ENCODE data around the gene C9.

Gene C9

GRCh38 chr5:39395521-39395920, 31.2 kb upstream of the C9 start:
- H3K36me3 ChIP-seq (ENCODE audit: control insufficient read depth, insufficient read depth, low read length): no peaks in the 10 kb centered on the region
- DNase-seq (ENCODE audit: extremely low read depth, insufficient read length): no peak
- TF ChIP-seq, protein P1, sequence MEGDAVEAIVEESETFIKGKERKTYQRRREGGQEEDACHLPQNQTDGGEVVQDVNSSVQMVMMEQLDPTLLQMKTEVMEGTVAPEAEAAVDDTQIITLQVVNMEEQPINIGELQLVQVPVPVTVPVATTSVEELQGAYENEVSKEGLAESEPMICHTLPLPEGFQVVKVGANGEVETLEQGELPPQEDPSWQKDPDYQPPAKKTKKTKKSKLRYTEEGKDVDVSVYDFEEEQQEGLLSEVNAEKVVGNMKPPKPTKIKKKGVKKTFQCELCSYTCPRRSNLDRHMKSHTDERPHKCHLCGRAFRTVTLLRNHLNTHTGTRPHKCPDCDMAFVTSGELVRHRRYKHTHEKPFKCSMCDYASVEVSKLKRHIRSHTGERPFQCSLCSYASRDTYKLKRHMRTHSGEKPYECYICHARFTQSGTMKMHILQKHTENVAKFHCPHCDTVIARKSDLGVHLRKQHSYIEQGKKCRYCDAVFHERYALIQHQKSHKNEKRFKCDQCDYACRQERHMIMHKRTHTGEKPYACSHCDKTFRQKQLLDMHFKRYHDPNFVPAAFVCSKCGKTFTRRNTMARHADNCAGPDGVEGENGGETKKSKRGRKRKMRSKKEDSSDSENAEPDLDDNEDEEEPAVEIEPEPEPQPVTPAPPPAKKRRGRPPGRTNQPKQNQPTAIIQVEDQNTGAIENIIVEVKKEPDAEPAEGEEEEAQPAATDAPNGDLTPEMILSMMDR (IDR thresholded peaks at IDR 0.05; ENCODE audit: insufficient read depth, low read length, poor library complexity, severe bottlenecking): no peak
- no peaks in the 10 kb centered on the region; the same call in 1 of the 2 replicates for H3K27me3 ChIP-seq (replicated peaks; ENCODE audit: control insufficient read depth, insufficient read depth, low read length)
- H3K4me3 ChIP-seq (replicated peaks; ENCODE audit: low read depth, low read length): no peak overlapping the region

- Histone ChIP-seq H3K27me3 (replicated peaks; ENCODE audit: control insufficient read depth, insufficient read depth, low read length) (no peaks in the 10 kb centered on the region; the same call in 1 of the 2 replicates), H3K36me3 (ENCODE audit: control insufficient read depth, insufficient read depth, low read length) (no peaks in the 10 kb centered on the region), H3K4me3 (replicated peaks; ENCODE audit: low read depth, low read length) (no peak overlapping the region)
- TF ChIP-seq, protein P1 (IDR thresholded peaks at IDR 0.05; ENCODE audit: insufficient read depth, low read length, poor library complexity, severe bottlenecking): no peak
- no peak for DNase-seq (ENCODE audit: extremely low read depth, insufficient read length)
Observed at GRCh38 chr5:39394946-39395345, 30.7 kb upstream of the C9 start.

- no peaks in the 10 kb centered on the region for H3K36me3 ChIP-seq (ENCODE audit: control insufficient read depth, insufficient read depth, low read length)
- DNase-seq (ENCODE audit: extremely low read depth, insufficient read length): no peak
- TF ChIP-seq, protein P1 (IDR thresholded peaks at IDR 0.05; ENCODE audit: insufficient read depth, low read length, poor library complexity, severe bottlenecking): no peak
- H3K4me3 ChIP-seq (replicated peaks; ENCODE audit: low read depth, low read length): no peak overlapping the region
- no peaks in the 10 kb centered on the region; the same call in 1 of the 2 replicates for H3K27me3 ChIP-seq (replicated peaks; ENCODE audit: control insufficient read depth, insufficient read depth, low read length)
Observed at GRCh38 chr5:39390945-39391344, 26.6 kb upstream of the C9 start.

DNA sequence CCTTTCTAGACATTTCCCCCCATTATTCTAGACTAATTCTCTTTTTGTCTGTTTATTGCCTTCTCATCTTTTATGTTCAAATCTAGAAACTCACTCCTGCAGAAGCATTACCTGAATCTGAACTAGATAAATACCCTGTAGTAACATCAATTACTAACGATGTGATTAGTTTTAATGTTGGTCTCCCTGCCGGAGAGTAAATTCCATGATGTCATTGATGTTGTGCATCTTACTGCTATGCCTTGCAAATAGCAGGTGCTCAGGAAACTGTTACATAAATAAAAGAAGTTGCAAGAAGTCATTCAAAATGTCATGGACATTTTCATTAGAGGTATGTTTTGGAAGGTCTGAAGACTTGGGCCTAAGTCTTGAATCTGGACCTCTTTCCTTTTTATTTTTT, 23.0 kb upstream of the C9 start:
- TF ChIP-seq, protein P1 (IDR thresholded peaks at IDR 0.05; ENCODE audit: insufficient read depth, low read length, poor library complexity, severe bottlenecking): no peak
- no peak for DNase-seq (ENCODE audit: extremely low read depth, insufficient read length)
- Histone ChIP-seq H3K36me3 (ENCODE audit: control insufficient read depth, insufficient read depth, low read length) (no peaks in the 10 kb centered on the region), H3K27me3 (replicated peaks; ENCODE audit: control insufficient read depth, insufficient read depth, low read length) (no peaks in the 10 kb centered on the region; the same call in 1 of the 2 replicates), H3K4me3 (replicated peaks; ENCODE audit: low read depth, low read length) (no peak overlapping the region)

GRCh38 chr5:39384271-39384670, 20.0 kb upstream of the C9 start:
- Histone ChIP-seq H3K27me3 (replicated peaks; ENCODE audit: control insufficient read depth, insufficient read depth, low read length) (no peaks in the 10 kb centered on the region; the same call in 1 of the 2 replicates), H3K4me3 (replicated peaks; ENCODE audit: low read depth, low read length) (no peak overlapping the region), H3K36me3 (ENCODE audit: control insufficient read depth, insufficient read depth, low read length) (no peaks in the 10 kb centered on the region)
- TF ChIP-seq, protein P1 (IDR thresholded peaks at IDR 0.05; ENCODE audit: insufficient read depth, low read length, poor library complexity, severe bottlenecking): no peak
- no peak for DNase-seq (ENCODE audit: extremely low read depth, insufficient read length)

DNA sequence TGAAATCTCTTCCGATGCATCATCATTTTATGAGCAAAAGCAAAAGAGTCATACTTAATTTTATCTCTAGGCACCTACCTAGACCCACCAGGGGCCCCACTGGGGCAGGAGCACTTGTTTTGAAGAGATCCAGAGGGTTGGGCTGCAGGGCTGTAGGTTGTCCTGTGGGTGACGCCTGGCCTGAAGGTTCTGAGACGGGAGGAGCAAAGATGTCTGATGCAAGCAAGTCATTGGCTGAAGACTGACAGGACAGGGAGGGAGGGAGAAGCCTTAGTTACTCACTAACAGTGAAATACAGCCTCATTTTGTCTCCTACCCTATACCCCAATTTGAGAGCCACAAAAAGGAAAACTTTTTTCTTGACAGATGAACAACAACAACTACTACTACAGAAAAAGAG, 17.1 kb upstream of the C9 start:
- TF ChIP-seq, protein P1 (IDR thresholded peaks at IDR 0.05; ENCODE audit: insufficient read depth, low read length, poor library complexity, severe bottlenecking): no peak
- no peak overlapping the region for H3K4me3 ChIP-seq (replicated peaks; ENCODE audit: low read depth, low read length)
- no peaks in the 10 kb centered on the region; the same call in 1 of the 2 replicates for H3K27me3 ChIP-seq (replicated peaks; ENCODE audit: control insufficient read depth, insufficient read depth, low read length)
- H3K36me3 ChIP-seq (ENCODE audit: control insufficient read depth, insufficient read depth, low read length): no peaks in the 10 kb centered on the region
- no peak for DNase-seq (ENCODE audit: extremely low read depth, insufficient read length)

Data from GM06990 (cell line).